ENCODE data around the gene CLDN6.
A peak's percentile ranks its signal among the peaks of the same experiment; 100 is the strongest.

The CLDN6 gene

DNA sequence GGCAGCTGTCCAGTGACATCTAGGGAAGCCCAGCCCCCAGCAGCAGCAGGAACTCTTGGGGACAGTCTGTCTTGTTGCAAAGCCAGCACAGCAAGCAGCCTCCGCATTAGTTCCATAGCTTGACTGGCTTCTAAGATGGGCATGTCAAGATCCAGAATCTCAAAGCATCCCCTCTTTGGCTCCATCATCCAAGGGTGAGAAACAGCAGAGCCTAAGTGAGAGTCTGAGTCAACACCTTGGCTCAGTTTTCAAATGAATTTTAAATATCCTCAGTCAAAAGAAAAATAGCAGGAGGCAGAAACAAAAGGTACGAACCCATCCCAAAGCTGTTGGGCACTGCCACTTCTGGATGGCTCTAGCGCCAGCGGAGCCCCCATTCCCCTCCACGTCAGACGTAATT lies 3.0 kb downstream of the CLDN6 start:
- TF ChIP-seq, protein P1, sequence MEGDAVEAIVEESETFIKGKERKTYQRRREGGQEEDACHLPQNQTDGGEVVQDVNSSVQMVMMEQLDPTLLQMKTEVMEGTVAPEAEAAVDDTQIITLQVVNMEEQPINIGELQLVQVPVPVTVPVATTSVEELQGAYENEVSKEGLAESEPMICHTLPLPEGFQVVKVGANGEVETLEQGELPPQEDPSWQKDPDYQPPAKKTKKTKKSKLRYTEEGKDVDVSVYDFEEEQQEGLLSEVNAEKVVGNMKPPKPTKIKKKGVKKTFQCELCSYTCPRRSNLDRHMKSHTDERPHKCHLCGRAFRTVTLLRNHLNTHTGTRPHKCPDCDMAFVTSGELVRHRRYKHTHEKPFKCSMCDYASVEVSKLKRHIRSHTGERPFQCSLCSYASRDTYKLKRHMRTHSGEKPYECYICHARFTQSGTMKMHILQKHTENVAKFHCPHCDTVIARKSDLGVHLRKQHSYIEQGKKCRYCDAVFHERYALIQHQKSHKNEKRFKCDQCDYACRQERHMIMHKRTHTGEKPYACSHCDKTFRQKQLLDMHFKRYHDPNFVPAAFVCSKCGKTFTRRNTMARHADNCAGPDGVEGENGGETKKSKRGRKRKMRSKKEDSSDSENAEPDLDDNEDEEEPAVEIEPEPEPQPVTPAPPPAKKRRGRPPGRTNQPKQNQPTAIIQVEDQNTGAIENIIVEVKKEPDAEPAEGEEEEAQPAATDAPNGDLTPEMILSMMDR (conservative IDR thresholded peaks at IDR 0.05; ENCODE audit: low read depth, low read length), result no peak
- DNase-seq (ENCODE audit: low read depth), result no peak
- H3K4me3 ChIP-seq (ENCODE audit: low read length), result no peak overlapping the region

DNA sequence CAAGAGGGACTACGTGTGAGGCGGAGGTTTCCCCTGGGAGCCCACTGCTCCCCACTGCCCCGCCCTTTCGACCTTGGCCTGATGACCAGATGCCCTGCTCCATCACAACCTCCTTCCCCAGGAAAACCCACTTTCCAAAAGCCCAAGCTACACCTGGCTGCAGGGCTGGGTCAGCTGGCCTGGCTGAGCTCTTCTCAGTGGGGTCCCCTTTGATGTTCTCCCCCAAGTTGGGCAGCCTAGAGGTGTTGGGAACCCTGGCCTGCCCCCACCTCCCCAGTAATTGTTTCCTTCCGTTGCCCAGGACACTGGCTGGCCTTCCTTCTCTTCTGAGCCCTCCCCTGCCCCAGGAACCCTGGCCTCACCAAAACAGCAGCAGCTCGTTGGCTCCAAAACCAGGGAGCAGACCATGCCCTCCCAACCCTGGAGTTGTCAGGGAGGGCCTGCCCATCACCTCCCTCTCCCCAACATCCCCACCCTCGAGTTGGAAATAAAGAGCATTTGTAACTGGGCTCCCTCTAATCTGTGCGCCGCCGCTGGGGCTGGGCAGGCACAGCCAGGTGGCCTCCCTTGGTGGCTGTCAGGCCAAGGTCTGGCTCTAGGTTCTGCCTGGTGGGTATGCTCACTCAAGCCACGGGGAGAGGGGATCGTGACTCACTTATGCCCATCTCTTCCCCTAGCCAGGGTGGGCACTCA lies 3.8 kb downstream of the CLDN6 start:
- TF ChIP-seq, protein P1 (conservative IDR thresholded peaks at IDR 0.05; ENCODE audit: low read depth, low read length), result no peak

DNA sequence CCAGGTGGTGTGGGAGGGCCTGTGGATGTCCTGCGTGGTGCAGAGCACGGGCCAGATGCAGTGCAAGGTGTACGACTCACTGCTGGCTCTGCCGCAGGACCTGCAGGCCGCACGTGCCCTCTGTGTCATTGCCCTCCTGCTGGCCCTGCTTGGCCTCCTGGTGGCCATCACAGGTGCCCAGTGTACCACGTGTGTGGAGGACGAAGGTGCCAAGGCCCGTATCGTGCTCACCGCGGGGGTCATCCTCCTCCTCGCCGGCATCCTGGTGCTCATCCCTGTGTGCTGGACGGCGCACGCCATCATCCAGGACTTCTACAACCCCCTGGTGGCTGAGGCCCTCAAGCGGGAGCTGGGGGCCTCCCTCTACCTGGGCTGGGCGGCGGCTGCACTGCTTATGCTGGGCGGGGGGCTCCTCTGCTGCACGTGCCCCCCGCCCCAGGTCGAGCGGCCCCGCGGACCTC lies 4.5 kb downstream of the CLDN6 start:
- DNase-seq (ENCODE audit: low read depth), result no peak
- TF ChIP-seq, protein P1 (conservative IDR thresholded peaks at IDR 0.05; ENCODE audit: low read depth, low read length), result no peak
- H3K4me3 ChIP-seq (ENCODE audit: low read length), result no peak overlapping the region

More for the DNA sequence above, 3.8 kb downstream of the CLDN6 start:
- no peak for DNase-seq (ENCODE audit: low read depth)
- H3K4me3 ChIP-seq (ENCODE audit: low read length), result no peak overlapping the region

DNA sequence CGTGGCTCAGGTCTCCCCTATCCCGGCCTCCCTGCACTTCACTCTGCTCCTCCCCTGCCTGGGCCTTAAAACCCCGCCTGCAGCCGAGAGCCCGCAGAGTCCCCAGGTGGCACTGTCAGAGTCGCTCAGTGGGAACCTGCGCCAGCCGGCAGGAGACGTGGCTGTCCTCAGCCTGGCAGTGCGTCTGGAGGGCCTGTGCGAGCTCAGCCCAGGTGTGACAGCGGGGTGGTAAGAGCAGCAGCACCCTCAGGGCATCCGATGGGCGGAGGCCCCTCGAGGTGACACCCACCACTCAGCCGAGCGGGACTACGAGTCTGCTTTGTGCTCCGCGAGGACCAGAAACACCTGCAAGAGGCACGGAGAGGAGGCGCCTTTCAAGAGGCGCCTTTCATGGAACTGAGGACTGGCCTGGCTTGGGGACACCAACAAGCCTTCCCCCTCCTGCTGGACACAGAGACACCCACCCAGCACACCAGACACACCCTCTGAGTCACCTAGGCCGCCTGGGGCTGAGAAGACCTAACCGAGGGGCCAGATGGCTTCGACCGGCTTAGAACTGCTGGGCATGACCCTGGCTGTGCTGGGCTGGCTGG lies 5.1 kb downstream of the CLDN6 start, which contains the start of gene CLDN9:
TSS of gene CLDN9 (plus strand) at position 96 of the 593 bp plus-strand sequence. CDS start at position 536, 440 bp downstream.
- DNase-seq (ENCODE audit: low read depth), result no peak
- TF ChIP-seq, protein P1 (conservative IDR thresholded peaks at IDR 0.05; ENCODE audit: low read depth, low read length), result no peak
- H3K4me3 ChIP-seq (ENCODE audit: low read length), result peak within 1 kb of the TSS; percentile 3

DNA sequence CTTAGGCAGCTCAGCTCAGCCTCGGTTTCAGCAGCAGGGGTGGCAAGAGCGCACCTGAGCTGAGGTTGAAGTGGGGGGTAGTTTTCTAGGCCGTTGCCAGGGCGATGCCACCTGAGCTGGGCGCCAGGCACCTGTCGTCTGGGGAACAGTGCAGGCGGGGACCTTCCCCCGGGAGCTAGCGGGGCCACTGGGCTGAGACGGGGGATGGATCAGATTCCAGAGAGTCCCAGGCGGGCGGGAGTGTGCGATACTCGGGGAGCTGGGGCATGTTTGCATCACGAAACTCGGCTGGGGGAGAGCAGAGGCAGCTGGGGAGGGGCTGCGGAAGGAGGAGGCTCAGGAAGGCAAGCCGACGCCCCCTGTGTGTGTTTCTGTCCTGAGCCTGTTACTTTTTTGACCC lies 5.7 kb downstream of the CLDN6 start:
- TF ChIP-seq, protein P1 (conservative IDR thresholded peaks at IDR 0.05; ENCODE audit: low read depth, low read length), result no peak
- H3K4me3 ChIP-seq (ENCODE audit: low read length), result peak overlapping the region; percentile 3
- DNase-seq (ENCODE audit: low read depth), result no peak

DNA sequence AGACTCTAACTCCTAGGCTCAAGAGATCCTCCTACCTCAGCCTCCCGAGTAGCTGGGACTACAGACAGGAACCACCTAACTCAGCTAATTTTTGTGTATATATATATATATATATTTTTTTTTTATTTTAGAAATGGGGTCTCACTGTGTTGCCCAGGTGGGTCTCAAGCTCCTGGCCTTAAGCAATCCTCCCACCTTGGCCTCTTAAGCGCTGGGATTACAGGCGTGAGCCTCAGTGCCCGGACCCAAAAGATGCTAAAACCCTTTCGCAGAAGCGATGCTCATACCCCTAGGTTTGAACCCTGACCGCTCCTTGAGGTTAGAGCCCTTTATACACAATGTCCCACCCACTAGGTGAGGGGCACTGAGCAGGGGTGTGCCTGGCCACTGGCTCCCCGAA lies 7.5 kb downstream of the CLDN6 start:
- TF ChIP-seq, protein P1 (conservative IDR thresholded peaks at IDR 0.05; ENCODE audit: low read depth, low read length), result no peak
- no peak overlapping the region for H3K4me3 ChIP-seq (ENCODE audit: low read length)
- no peak for DNase-seq (ENCODE audit: low read depth)
